Measurements from ENCODE around the gene RPS8.
"Not testable (repeated sequence)": the region's sequence is repeated elsewhere in the genome, so short reads cannot be mapped to it uniquely, and the experiment has no call there.

RPS8 gene

DNA sequence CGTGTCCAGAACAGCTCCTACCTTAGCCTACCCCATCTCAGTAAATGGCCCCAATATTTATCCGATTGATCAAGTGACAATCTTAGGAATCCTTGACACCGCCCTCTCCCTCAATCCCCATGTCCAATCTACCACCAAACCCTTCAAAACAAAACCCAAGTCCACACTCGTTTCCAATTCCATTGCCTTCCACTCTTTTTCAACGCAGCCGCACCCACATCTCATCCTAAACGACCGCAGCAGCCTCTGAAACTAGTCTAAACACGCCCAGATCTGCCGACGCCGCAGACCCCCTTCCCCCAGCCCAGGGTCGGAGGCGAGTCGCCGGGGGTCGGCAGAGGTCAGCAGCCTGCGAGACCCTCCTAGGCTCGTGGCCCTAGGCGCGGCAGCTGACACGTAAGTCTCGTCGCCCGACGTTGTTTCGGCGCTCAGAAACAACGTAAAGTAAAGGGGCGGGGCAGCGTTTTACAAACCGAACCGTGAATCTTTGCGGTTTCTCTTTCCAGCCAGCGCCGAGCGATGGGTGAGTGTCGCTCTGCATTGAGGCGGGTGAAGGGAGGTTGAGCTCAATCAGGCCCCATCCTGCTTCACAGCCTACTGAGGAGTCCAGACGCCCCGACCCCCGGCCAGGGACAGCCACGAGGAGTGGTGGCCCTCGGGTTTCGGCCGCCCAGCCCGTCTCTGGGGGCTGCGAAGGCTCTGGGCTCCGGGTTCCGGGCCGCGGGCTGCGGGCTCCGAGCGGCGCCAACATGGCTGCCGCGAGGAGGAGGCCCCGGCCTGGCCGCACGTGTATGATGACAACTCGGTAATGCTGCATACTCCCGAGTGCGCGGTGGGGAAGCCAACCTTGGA lies at the start of gene RPS8:
TSS of gene RPS8 (plus strand) at position 463 of the 852 bp plus-strand sequence. CDS start at position 520, 57 bp downstream.
- peak; percentile 76 to 83 (median 78) for DNase-seq

DNA sequence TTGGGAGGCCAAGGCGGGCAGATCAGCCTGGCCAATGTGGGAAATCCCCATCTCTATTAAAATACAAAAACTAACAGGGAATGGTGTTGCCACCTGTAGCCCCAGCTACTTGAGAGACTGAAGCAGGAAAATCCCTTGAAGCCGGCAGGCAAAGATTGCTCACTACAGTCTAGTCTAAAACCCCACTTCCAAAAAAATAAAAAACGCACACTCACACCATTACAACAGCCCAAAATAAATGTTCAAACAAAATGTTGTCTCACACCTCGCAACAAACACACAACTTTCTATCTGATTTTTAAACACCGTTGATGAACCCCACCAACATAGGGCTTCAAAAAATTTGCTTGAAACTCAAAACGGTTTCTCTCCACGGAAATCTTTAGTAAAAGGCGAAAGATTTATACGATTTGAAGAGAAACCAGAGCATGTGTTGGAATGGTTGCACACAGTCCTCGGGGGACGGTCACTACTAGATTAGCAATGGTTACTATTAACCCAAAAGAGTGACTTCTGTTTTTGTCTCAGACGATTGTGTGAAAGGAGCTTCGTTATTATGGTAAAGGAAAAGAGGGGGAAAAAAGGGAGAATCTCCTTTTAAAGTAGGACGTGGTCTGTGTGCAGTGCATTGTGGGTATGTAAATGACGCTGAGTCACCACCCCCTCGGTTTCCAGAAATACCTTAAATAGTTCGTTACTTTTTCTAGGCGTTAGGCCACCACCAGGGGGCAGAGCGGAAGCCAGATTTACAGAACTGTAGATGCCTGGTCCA lies 44.4 kb upstream of the RPS8 start, which contains the start of gene RNU5D-1:
TSS of gene RNU5D-1 (minus strand) at position 430 of the 772 bp plus-strand sequence.
- DNase-seq: peak; percentile 85 to 95 (median 87)

DNA sequence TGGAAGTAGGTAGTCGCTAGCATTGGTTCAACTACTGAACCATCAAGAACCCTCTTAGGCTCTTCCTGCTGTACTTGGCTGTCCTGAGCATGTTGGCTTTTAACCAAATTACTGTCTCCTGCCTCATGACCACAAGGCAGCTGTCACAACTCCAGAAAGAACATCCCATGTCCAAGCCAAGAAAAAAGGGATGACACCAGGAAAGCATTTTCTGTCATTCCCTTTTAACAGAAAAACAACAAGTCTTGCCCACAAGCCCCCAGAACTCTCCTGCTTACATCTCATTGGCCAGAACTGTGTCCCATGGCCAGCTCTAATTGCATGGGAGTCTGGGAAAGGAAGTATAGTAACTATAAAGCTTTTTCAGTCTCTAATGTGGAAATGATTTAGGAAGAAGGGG lies 42.0 kb upstream of the RPS8 start:
- DNase-seq: no peak

- DNase-seq: no peak
Measured at GRCh38 chr1:44733784-44734183, 41.6 kb upstream of the RPS8 start.

DNA sequence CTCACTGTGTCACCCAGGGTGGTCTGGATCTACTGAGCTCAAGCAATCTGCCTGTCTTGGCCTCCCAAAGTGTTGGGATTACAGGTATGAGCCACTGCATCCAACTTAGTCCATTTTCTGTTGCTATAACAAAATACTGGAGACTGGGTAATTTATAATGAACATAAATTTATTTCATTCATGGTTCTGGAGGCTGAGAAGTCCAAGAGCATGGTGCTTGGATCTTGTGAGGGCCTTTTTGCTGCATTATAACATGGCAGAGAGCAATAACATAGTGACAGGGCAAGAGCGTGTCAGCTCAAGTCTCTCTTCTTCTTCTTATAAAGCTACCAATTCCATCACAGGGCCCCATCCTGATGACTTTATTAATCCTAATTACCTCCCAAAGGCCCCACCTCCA lies 39.3 kb upstream of the RPS8 start:
- no peak for DNase-seq

DNA sequence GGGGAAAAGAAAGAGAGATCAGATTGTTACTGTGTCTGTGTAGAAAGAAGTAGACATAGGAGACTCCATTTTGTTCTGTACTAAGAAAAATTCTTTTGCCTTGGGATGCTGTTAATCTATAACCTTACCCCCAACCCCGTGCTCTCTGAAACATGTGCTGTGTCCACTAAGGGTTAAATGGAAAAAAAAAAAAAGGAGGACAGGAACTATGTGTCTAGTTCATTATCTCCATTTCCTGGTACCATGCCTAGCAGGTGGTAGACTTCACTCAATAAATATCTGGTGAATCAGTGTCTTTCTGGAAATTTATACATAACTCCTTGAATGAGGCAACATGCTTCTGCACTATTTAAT lies 36.4 kb upstream of the RPS8 start:
- not testable (repeated sequence) for DNase-seq

DNA sequence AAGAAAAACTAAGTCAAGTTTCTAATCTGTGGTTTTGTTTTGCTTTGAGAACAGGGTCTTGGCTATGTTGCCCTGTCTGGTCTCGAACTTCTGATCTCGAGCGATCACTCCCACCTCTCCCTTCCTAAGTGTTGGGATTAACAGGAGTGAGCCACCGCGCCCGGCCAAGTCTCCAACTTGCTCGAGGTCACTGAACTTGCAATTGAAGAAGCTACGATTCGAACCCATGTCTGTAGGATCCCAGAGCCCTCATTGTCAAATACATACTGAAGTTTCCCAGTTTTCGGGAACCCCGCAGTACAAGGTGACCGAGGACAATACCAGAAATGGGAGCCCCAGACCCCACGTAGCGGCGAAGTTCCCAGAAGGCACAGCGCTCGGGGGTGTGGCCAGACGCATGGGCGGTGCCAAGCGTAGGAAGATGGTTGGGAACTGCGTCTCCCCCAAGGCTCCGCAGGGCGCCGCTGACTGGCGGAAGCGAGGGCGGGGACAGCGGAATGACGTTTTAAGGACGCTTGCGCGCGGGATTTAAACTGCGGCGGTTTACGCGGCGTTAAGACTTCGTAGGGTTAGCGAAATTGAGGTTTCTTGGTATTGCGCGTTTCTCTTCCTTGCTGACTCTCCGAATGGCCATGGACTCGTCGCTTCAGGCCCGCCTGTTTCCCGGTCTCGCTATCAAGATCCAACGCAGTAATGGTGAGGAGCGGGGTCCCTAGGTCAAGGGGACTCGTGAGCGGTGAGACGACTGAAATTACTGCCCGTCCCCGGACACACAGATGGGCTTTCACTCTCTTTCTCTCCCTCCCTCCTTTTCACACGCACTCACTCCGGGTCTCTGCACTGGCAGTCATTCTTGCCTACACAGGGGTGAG lies 35.8 kb upstream of the RPS8 start, which contains the start of gene KIF2C:
TSS of gene KIF2C (plus strand) at position 531 of the 872 bp plus-strand sequence. CDS start at position 627, 96 bp downstream.
- peak; percentile 91 to 93 (median 92) for DNase-seq

GRCh38 chr1:44740179-44740617 lies 35.1 kb upstream of the RPS8 start:
- no peak for DNase-seq

DNA sequence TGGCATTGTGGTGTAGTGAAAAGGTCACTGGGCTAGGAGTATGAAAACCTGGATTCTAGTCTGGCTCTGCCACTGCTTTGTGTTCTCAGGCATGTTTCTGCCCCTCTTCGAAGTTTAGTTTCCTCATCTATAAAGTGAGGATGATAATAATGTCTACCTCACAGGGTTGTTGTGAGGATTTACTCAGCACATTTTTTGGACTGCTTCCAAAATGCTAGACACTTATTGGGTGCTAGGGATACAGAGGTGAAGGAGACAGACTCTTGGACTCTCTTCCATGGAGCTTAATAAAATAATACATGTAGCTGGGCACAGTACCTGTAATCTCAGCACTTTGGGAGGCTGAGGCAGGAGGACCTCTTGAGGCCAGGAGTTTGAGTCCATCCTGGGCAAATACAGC lies 32.1 kb upstream of the RPS8 start:
- DNase-seq: no peak

- DNase-seq: no peak
Measured at GRCh38 chr1:44747878-44748277, 27.5 kb upstream of the RPS8 start.

DNA sequence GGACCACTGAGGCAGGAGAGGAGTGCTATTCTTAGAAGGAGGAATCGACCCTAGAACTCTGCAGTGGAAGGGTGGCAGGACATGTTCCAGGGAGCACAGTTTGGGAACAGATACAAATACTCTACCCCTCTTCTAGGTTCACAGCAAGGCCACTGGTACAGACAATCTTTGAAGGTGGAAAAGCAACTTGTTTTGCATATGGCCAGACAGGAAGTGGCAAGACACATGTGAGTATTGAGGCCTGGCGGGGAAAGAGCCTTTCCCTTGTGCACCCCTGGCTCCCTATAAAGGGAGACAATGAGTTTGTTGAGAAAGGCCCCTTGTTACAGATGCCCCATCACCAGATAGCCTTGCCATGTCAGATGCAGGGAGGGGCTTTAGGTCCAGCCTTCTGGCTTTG lies 17.9 kb upstream of the RPS8 start:
- no peak for DNase-seq

DNA sequence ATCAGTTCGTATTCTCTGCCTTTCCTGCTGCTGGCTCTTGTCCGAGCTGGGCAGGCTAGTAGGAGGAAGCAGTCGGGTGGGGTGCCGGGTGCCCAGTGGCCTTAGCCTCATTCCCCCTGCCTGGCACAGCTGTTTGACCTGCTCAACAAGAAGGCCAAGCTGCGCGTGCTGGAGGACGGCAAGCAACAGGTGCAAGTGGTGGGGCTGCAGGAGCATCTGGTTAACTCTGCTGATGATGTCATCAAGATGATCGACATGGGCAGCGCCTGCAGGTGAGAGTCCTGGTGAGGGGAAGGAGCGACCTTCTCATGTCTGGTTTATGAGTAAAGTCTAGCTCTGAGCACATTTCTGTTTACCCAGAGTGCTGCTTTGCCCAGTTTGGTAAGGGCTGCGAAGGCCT lies 16.3 kb upstream of the RPS8 start:
- DNase-seq: no peak

DNA sequence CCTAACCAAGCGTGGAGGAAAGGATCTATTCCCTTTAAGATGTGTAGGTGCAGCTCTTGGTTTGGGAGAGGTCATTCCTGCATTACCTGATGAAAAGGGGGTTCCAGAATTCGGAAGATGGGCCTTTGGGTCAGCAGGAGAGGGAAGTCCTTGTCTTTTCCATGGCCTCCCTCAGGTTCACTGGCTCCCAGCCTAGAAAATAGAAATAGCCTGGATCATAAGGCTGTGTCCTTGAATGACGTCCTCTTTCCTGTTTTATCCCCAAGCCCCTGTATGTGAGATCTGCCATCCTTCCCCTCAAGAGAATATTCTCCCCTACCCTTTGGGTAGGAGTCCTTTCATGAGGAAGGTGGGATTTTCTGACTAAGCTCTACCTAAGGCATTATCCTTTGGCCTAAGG lies 14.5 kb upstream of the RPS8 start:
- no peak for DNase-seq

DNA sequence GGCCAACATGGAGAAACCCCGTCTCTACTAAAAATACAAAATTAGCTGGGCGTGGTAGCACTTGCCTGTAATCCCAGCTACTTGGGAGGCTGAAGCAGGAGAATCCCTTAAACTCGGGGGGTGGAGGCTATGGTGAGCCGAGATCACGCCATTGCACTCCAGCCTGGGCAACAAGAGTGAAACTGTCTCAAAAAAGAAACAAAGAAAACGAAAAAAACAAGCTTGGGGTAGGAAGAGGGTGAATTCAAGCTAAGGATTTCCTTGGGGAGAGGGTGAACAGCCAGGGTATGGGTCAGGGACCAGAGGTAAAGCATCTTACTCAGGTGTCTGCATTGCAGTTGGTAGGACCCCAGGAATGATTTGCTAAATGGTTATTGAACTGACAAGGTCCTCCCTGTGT lies 8.9 kb upstream of the RPS8 start:
- not testable (repeated sequence) for DNase-seq

DNA sequence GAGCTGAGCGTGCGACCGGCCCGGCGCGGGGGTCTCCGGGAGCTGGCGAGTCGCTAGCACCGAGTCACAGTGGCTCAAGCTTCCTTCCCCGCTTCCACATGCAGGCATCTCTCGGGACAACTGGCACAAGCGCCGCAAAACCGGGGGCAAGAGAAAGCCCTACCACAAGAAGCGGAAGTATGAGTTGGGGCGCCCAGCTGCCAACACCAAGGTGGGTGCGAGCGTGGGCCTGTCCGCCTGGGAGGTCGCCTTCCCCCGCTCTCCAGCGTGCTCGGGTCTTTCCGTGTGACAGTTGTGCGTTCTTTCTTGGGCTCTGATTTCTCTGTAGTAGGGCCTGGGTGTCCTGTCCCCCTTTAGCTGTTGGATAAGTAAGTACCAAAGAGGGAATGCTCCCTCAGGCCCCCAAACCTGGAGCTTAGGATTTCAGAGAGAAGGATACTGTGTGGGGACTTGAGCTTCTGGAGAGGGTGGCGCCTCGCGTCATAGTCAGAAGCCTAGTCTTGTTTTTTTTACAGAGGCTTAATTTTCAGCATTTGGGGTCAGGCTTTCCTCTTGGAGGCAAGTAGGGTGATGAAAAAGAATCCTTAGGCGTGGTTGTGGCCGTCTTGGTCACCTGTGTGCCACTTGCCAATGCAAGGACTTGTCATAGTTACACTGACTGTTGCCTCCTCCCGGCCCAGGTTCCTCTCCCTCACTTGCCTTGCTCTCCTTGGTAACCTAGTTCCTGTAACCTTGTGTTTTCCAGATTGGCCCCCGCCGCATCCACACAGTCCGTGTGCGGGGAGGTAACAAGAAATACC lies 790 bp downstream of the RPS8 start:
- DNase-seq: peak in 3 of 4 experiments; percentile 21 to 43 (median 41)

DNA sequence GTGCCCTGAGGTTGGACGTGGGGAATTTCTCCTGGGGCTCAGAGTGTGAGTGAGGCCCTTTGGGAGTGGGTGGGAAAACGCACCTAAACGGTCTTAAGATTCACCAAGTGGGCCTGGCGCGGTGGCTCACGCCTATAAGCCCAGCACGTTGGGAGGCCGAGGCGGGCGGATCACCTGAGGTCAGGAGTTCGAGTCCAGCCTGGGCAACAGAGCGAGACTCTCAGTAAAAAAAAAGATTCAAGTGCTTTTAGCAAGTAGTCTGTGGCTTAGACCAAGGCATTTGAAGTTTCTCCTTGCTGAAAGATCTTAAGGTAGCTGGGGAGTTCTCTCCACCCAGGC lies 1.4 kb downstream of the RPS8 start:
- DNase-seq: no peak

DNA sequence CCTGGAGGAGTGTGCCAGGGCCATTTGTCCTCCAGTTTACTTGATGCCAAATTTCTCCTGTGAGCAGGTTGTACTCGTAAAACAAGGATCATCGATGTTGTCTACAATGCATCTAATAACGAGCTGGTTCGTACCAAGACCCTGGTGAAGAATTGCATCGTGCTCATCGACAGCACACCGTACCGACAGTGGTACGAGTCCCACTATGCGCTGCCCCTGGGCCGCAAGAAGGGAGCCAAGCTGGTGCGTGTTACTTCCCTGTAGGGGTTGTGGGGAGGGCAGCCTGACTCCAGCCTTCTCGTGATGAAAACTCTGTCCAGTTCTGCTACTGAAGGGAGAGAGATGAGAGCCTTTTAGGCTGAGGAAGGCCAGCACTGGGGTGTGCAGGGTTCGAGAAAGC lies 2.2 kb downstream of the RPS8 start:
- no peak for DNase-seq

- no peak for DNase-seq
Measured at GRCh38 chr1:44777969-44778635, 2.8 kb downstream of the RPS8 start.

DNA sequence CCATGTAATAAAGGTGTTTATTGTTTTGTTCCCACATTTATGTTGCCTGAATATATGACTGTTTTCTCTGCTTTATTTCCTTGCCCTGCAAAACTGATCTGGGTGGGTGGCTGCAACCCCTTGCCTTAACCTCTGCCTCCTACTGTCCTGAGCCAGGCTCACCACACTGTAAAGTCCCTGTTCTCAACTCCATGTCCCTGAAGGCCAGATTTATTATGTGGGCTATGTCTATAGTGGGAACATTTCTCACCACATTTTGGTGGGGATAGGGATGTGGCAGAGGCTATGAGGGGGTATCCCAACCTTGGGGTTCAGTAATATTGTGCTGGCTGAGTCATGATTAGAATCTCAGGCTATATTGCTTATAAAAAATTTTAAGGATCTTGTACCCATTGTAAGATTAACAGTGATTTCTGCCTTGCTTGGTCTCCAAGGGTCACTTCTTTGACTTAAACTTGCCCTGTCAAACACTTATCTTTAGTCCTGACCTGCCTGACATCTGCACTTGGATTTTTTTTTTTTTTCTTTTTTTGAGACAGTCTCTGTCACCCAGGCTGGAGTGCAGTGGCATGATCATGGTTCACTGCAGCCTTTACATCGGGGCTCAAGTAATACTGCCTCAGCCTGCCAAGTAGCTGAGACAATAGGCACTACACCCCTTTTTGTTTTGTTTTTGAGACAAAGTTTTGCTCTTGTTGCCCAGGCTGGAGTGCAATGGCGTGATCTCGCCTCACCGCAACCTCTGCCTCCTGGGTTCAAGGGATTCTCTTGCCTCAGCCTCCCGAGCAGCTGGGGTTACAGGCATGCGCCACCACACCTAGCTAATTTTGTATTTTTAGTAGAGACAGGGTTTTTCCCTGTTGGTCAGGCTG lies 3.6 kb downstream of the RPS8 start:
- DNase-seq: no peak

DNA sequence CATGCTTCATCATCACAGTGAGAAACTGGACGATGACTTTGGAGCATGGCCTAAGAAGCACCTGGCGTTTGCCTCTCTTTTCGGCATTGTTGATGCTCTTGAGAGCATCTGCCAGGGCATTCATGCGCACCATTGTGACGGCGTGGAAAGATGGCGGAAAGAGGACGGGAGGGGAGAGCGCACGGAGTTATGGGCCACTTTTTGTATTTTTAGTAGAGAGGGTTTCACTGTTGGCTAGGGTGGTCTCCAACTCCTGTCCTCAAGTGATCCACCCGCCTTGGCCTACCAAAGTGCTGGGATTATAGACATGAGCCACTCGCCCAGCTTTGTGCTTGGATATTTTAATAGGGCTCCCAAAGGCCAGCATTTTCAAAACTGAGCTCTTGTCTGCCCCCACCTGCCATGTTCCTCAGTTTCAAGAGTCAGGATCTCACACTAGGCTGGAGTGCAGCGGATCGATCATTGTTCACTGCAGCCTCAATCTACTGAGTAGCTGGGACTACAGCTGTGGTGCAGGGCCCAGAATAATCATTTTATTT lies 5.3 kb downstream of the RPS8 start:
- no peak for DNase-seq
